Measurements from ENCODE around the gene ACP2.

Gene ACP2

DNA sequence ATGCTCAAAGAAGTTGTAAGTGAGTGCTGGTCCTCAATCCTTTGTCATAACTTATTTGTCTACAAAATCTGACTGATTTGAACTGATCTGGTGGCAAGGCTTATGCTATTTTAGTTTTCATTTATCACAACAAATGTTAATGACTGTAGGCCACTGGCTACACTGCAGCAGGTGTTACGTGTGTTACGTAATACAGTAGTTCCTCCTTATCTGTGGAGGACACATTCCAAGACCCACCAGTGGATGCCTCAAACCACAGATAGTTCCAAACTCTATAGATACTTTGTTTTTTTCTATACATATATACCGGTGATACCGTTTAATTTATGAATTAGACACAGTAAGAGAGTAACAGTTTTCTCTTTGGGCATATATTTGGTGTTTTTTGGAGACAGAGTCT, 28.3 kb upstream of the ACP2 start:
- TF ChIP-seq POLR2AphosphoS5 (IDR thresholded peaks at IDR 0.05; ENCODE audit: low read depth, low read length) (no peak), TAF1 (IDR thresholded peaks at IDR 0.05; ENCODE audit: borderline replicate concordance, low read depth, low read length) (no peak), POLR2A (IDR thresholded peaks at IDR 0.05; ENCODE audit: low read depth, low read length) (no peak)
- FAIRE-seq: no peak
- DNase-seq (ENCODE audit: insufficient read length): no peak

DNA sequence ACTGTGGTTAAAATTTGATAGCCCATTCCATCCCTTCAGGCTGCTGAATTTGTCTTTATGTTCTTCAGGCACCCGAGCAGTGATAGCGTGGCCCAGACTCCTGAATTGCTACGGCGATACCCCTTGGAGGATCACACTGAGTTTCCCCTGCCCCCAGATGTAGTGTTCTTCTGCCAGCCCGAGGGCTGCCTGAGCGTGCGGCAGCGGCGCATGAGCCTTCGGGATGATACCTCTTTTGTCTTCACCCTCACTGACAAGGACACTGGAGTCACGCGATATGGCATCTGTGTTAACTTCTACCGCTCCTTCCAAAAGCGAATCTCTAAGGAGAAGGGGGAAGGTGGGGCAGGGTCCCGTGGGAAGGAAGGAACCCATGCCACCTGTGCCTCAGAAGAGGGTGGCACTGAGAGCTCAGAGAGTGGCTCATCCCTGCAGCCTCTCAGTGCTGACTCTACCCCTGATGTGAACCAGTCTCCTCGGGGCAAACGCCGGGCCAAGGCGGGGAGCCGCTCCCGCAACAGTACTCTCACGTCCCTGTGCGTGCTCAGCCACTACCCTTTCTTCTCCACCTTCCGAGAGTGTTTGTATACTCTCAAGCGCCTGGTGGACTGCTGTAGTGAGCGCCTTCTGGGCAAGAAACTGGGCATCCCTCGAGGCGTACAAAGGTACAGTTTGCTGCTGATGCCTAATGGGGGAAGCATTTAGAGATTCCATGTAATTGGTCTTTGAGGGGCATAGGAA, 26.1 kb upstream of the ACP2 start:
- TF ChIP-seq TAF1 (IDR thresholded peaks at IDR 0.05; ENCODE audit: borderline replicate concordance, low read depth, low read length) (no peak), POLR2AphosphoS5 (IDR thresholded peaks at IDR 0.05; ENCODE audit: low read depth, low read length) (no peak), POLR2A (IDR thresholded peaks at IDR 0.05; ENCODE audit: low read depth, low read length) (no peak)
- no peak for FAIRE-seq

DNA sequence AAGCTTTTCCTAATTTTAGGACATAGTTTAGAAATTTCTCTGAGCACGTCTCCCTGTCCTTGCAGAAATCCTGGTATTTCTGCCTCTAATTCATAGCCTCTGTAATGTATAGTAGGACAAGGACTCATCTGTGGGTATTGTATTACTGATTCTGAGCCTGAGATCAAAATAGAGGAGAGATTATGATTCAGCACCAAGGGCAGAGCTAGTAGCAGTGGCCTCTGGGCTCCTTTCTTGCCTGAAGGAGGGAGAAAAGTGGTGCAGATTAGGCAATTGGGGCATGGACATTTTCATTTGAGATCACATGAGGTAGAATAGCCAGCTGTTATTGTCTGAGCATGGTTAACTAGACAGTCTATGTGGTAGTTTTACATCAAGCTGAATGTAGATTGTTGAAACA, 24.1 kb upstream of the ACP2 start:
- DNase-seq (ENCODE audit: insufficient read length) (no peak), FAIRE-seq (no peak)
- TF ChIP-seq POLR2AphosphoS5 (IDR thresholded peaks at IDR 0.05; ENCODE audit: low read depth, low read length): no peak
- TF ChIP-seq POLR2A (IDR thresholded peaks at IDR 0.05; ENCODE audit: low read depth, low read length): no peak
- no peak for TF ChIP-seq TAF1 (IDR thresholded peaks at IDR 0.05; ENCODE audit: borderline replicate concordance, low read depth, low read length)

More for the DNA sequence above, 26.1 kb upstream of the ACP2 start:
- DNase-seq (ENCODE audit: insufficient read length): no peak

DNA sequence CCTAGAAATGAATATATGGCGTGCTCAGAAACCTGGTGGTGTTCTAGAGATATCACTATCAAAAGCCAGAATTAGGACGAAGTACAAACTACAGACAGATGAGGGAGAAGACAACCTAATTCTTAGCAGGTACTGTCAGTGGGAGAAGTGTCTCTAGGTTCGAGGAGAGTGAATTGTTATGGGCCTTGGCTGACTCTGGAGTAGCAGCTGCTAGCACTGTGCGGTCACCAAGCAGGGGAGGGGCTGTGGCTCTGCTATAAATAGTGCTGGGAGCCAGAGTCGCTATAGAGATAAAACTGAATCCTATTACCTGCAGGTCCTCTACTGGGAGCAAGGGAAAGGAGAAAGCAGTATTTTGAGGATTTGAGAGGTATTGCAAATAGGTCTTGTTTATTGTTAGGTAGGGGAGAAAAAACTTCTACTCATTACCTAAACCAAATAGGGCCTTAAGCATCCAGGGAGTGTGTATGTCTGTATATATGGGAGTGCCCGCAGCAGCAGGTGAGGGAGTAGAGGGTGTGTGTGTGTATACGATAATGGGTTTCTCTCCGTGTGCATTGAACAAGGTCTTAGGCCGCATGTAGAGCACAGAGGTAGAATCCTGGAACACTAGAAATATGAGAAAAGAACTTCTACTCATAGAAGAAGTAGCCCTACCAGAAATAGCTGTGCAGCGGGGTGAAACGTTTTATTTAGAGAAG, 23.5 kb upstream of the ACP2 start:
- TF ChIP-seq POLR2A (IDR thresholded peaks at IDR 0.05; ENCODE audit: low read depth, low read length) (no peak), TAF1 (IDR thresholded peaks at IDR 0.05; ENCODE audit: borderline replicate concordance, low read depth, low read length) (no peak), POLR2AphosphoS5 (IDR thresholded peaks at IDR 0.05; ENCODE audit: low read depth, low read length) (no peak)
- FAIRE-seq (no peak), DNase-seq (ENCODE audit: insufficient read length) (no peak)

DNA sequence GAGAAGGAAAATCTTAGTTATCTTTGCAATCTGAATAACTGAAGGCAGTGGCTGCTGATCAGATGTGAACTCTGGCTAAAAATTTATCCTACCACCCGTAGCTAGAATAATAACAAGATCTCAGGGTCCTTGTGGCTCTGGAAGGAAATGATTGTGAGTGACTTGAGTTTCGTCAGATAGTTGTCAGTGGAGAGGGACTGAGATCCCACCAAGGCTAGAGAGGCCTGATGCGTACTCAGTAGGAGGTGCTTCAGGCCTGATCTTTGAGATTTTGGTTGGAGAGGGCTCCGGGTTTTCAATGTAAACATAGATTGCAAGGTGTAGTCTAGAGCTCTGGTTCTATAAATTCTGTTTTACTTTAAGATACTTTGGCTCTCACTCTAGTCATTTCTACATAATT, 22.7 kb upstream of the ACP2 start:
- FAIRE-seq (no peak), DNase-seq (ENCODE audit: insufficient read length) (no peak)
- no peak for TF ChIP-seq POLR2AphosphoS5 (IDR thresholded peaks at IDR 0.05; ENCODE audit: low read depth, low read length)
- no peak for TF ChIP-seq TAF1 (IDR thresholded peaks at IDR 0.05; ENCODE audit: borderline replicate concordance, low read depth, low read length)
- no peak for TF ChIP-seq POLR2A (IDR thresholded peaks at IDR 0.05; ENCODE audit: low read depth, low read length)

DNA sequence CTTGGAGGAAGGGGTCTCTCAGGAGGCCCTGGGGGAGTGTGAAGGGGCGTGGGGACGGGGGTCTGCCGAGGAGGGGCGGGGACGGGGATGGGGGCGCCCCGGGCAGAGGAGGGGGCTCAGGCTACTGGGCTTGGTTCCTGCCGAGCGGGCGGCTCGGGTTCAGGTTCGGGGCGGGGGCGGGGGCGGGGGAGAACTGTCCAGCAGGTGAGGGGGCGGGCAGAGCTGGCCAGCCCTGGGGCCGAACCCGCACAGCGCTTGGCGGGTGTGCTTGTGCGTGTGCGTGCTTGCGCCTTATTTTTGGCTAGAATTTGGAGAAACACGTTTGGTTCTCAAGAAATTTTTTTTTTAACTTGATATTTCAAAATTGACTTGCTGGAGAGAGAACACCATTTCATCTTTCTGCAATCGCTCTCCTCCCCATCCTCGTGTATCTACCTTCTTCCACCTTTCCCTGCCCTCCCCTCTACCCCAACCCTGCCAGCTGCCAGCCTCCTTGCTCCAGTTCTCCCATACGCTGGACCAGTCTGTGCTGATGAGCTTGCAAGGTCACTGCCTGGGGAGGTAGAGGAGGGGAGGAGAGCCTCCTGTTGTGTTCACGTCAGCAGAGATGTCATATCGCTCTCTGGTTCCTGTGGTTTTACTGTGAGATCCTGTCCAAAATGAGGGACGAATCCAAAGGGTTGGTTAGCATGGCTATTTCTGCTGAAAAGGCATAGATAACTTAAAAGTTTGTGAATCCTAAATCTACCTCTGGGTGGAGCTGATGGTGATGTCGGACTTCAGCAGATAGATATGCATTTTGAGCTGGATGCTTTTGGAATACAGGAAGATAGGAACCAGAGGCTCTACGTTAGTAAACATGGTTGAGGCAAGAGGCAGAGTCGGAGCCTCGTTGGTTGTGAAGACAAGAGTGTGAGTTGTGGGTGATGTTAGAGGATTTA, 22.0 kb upstream of the ACP2 start:
- DNase-seq (ENCODE audit: insufficient read length) (no peak), FAIRE-seq (peak; percentile 73)
- no peak for TF ChIP-seq POLR2AphosphoS5 (IDR thresholded peaks at IDR 0.05; ENCODE audit: low read depth, low read length)
- TF ChIP-seq TAF1 (IDR thresholded peaks at IDR 0.05; ENCODE audit: borderline replicate concordance, low read depth, low read length): no peak
- TF ChIP-seq POLR2A (IDR thresholded peaks at IDR 0.05; ENCODE audit: low read depth, low read length): no peak

DNA sequence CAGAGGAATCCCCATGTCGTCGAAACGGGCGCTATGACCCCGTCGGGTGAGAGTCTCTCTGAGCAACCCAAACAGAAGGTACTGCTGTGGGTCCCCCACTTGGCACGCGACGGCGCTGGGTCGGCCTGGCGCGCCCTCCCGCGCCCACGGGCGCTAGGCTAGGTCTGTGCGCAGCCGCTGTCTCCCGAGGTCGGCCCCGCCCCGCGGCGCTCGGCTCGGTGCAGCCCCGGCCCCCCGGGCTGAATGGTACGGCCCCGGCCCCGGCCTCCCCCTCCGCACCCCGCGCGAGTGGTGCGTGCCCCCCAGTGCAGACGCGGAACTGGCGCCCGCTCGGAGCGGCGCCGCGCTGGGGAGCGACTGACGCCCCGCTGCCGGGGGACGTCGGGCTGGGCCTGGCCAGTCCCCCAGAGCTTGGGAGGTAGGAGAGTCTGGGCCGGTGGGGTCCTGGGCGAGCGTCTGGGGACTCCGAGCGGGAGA, 21.3 kb upstream of the ACP2 start, which contains the start of gene MADD:
TSS of gene MADD (plus strand) at position 305 of the 477 bp plus-strand sequence.
- TF ChIP-seq TAF1 (IDR thresholded peaks at IDR 0.05; ENCODE audit: borderline replicate concordance, low read depth, low read length) (peak; percentile 14), POLR2A (IDR thresholded peaks at IDR 0.05; ENCODE audit: low read depth, low read length) (peak; percentile 86), POLR2AphosphoS5 (IDR thresholded peaks at IDR 0.05; ENCODE audit: low read depth, low read length) (peak; percentile 79)
- FAIRE-seq (peak; percentile 97), DNase-seq (ENCODE audit: insufficient read length) (peak; percentile 96)

DNA sequence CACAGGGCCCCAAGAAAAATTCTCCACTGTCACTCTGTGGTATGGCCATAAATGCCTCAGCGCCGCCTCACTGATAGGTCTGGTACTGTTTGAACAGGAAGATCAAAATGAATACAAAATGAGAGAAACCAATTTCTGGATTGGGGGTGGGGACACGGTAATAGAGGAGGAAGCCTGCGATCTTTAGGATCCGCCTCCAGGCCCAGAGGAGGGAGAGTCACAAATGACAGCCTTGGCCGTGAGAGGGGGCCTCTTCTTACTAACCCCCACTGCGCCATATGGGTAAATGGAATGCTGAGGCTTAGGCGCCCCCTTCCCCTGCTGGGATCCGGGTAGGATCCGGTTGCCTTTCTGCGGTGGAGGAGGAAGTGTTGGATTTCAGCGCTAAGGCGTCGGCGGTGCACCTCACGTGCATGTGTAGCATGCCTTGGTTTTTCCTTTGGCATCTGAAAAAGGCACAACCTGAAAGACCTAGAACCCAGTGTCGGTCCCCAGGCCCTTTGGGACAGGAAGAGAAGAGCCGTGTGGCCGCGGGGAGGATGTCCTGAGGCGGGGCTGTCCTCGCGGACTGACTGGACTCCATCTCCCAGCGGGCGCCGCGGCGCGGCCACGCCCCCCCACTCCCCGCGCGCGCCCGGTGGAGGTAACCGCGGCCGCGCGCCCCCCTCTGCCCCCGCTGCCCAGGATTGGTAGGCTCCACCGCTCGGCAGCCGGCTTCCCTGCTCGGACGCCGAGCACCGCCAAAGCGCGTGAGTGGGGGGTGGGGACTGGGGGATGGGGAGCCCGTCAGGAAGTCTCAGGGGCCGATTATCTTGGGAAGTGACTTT, 20.6 kb upstream of the ACP2 start:
- TF ChIP-seq TAF1 (IDR thresholded peaks at IDR 0.05; ENCODE audit: borderline replicate concordance, low read depth, low read length): no peak
- peak; percentile 9; the same call in 1 of the 2 replicates for TF ChIP-seq POLR2A (IDR thresholded peaks at IDR 0.05; ENCODE audit: low read depth, low read length)
- 0 out of 2 replicates have a peak, but pooled peaks have one; percentile 4 for TF ChIP-seq POLR2AphosphoS5 (IDR thresholded peaks at IDR 0.05; ENCODE audit: low read depth, low read length)
- DNase-seq (ENCODE audit: insufficient read length) (peak; percentile 87), FAIRE-seq (no peak)

DNA sequence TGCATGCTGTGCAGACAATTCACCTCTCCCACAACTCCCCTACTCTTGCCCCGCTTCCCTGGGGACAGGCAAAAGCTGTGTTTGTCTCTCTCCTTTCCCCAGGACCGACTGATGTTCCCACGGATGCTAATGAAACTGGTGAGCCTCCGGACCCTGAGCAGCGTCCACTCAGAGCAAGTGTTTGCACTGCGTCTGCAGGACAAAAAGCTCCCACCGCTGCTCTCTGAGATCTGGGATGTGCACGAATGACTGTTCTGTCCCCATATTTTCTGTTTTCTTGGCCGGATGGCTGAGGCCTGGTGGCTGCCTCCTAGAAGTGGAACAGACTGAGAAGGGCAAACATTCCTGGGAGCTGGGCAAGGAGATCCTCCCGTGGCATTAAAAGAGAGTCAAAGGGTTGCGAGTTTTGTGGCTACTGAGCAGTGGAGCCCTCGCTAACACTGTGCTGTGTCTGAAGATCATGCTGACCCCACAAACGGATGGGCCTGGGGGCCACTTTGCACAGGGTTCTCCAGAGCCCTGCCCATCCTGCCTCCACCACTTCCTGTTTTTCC, 19.9 kb upstream of the ACP2 start:
- FAIRE-seq (no peak), DNase-seq (ENCODE audit: insufficient read length) (no peak)
- TF ChIP-seq POLR2A (IDR thresholded peaks at IDR 0.05; ENCODE audit: low read depth, low read length) (no peak), TAF1 (IDR thresholded peaks at IDR 0.05; ENCODE audit: borderline replicate concordance, low read depth, low read length) (no peak), POLR2AphosphoS5 (IDR thresholded peaks at IDR 0.05; ENCODE audit: low read depth, low read length) (no peak)

DNA sequence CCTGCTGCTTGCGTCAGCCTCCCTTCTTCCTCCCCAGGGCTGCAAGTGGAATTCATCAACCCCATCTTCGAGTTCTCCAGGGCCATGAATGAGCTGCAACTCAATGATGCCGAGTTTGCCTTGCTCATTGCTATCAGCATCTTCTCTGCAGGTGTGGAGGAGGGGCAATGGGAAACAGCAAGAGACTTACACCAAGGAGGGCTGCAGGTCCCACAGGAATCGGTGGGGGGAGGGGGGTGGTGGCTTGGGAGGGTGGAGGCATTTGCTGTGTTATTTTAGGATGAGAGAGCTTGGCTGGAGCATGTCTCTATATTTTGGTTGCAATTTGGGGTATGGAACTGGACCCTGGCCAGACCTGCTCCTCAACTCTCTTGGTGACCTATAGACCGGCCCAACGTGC, 19.3 kb upstream of the ACP2 start:
- FAIRE-seq (no peak), DNase-seq (ENCODE audit: insufficient read length) (no peak)
- TF ChIP-seq POLR2A (IDR thresholded peaks at IDR 0.05; ENCODE audit: low read depth, low read length): no peak
- no peak for TF ChIP-seq POLR2AphosphoS5 (IDR thresholded peaks at IDR 0.05; ENCODE audit: low read depth, low read length)
- TF ChIP-seq TAF1 (IDR thresholded peaks at IDR 0.05; ENCODE audit: borderline replicate concordance, low read depth, low read length): no peak
